NCI-H1105 (cell line): ENCODE results near the gene ARHGEF5.
"Not testable (repeated sequence)": the region's sequence is repeated elsewhere in the genome, so short reads cannot be mapped to it uniquely, and the experiment has no call there.

Experiments
- DNase-seq: peaks from one replicate; lab custom pipeline; 2025; lab: John Stamatoyannopoulos, UW

The ARHGEF5 gene

GRCh38 chr7:144355176-144355822 is at the start of gene ARHGEF5:
Gene ARHGEF5, plus strand, starts transcription at chr7:144355402. Its CDS starts 7,268 bp downstream, at chr7:144362670.
- DNase-seq, result not testable (repeated sequence)

- DNase-seq, result not testable (repeated sequence)
Measured at GRCh38 chr7:144309702-144310101, 45.5 kb upstream of the ARHGEF5 start.

- DNase-seq, result not testable (repeated sequence)
Measured at GRCh38 chr7:144311218-144311617, 44.0 kb upstream of the ARHGEF5 start.

GRCh38 chr7:144311872-144312469 is 43.2 kb upstream of the ARHGEF5 start, which contains the start of gene OR2A1:
Gene OR2A1, plus strand, starts transcription at chr7:144312419. Its CDS starts 5,706 bp downstream, at chr7:144318125.
- DNase-seq, result not testable (repeated sequence)

GRCh38 chr7:144317537-144317936 is 37.7 kb upstream of the ARHGEF5 start:
- not testable (repeated sequence) for DNase-seq

GRCh38 chr7:144319547-144319946 is 35.7 kb upstream of the ARHGEF5 start:
- DNase-seq, result not testable (repeated sequence)

GRCh38 chr7:144321677-144322206 is 33.5 kb upstream of the ARHGEF5 start:
- DNase-seq, result not testable (repeated sequence)

GRCh38 chr7:144323359-144323758 is 31.8 kb upstream of the ARHGEF5 start:
- not testable (repeated sequence) for DNase-seq

- not testable (repeated sequence) for DNase-seq
Measured at GRCh38 chr7:144325868-144326267, 29.3 kb upstream of the ARHGEF5 start.

GRCh38 chr7:144330044-144330443 is 25.2 kb upstream of the ARHGEF5 start:
- not testable (repeated sequence) for DNase-seq

- not testable (repeated sequence) for DNase-seq
Measured at GRCh38 chr7:144331221-144331995, 23.8 kb upstream of the ARHGEF5 start.

GRCh38 chr7:144331996-144332288 is 23.3 kb upstream of the ARHGEF5 start:
- not testable (repeated sequence) for DNase-seq

- not testable (repeated sequence) for DNase-seq
Measured at GRCh38 chr7:144348625-144349024, 6.6 kb upstream of the ARHGEF5 start.

GRCh38 chr7:144351667-144352066 is 3.5 kb upstream of the ARHGEF5 start:
- DNase-seq, result not testable (repeated sequence)

GRCh38 chr7:144356185-144356584 is 983 bp downstream of the ARHGEF5 start:
- DNase-seq, result not testable (repeated sequence)

GRCh38 chr7:144356860-144357259 is 1.7 kb downstream of the ARHGEF5 start:
- DNase-seq, result not testable (repeated sequence)

- DNase-seq, result not testable (repeated sequence)
Measured at GRCh38 chr7:144362061-144362460, 6.9 kb downstream of the ARHGEF5 start.

- DNase-seq, result not testable (repeated sequence)
Measured at GRCh38 chr7:144365523-144365922, 10.3 kb downstream of the ARHGEF5 start.

GRCh38 chr7:144367250-144367649 is 12.0 kb downstream of the ARHGEF5 start:
- DNase-seq, result not testable (repeated sequence)

GRCh38 chr7:144369221-144369620 is 14.0 kb downstream of the ARHGEF5 start:
- DNase-seq, result not testable (repeated sequence)

GRCh38 chr7:144378651-144379050 is 23.4 kb downstream of the ARHGEF5 start:
- no peak for DNase-seq

GRCh38 chr7:144379776-144380384 is 24.7 kb downstream of the ARHGEF5 start:
- no peak for DNase-seq
